SK-N-SH (cell line): Measurements from ENCODE around the gene SLC27A3. TPM values are rescaled to one million over a fixed set of nuclear protein-coding genes. Genes with fewer than 3 reads are reported as not detected.

ENCODE experiments used
- CTCF ChIA-PET: fragments of 300-600, 350-600 bp; formaldehyde crosslinking; extraction: SDS; loops from one replicate; lab custom pipeline; 2021; lab: Yijun Ruan, JAX
- POLR2A ChIA-PET: fragments of 350-600 bp; sonication (Branson Sonifier 250); formaldehyde crosslinking; extraction: SDS; loops from one replicate; lab custom pipeline; 2020; ENCODE audit warnings: antibody characterized with exemption, inconsistent platforms; lab: Yijun Ruan, JAX
- DNase-seq: peaks from one replicate; pipeline ENCODE4 v3.0.0; 2012
- H2AFZ ChIP-seq: fragments of 200-600 bp; sonication (generic); 2 replicates; pipeline ENCODE4 v1.8.1; 2016; ENCODE audit warnings: antibody characterized with exemption, mild to moderate bottlenecking, low read depth
- H3F3A ChIP-seq: fragments of 200-600 bp; sonication (generic); replicated peaks from 2 replicates; pipeline ENCODE3; 2016; ENCODE audit warnings: antibody characterized with exemption, mild to moderate bottlenecking; ENCODE audit not compliant: insufficient read depth
- H3K27ac ChIP-seq, 2 experiments: fragments of 200-500 bp in 1 of 2; fragments of 200-600 bp in 1 of 2; sonication (Bioruptor generic) in 1 of 2; sonication (generic), shearing (Covaris generic) in 1 of 2; 2 replicates each; pipeline versions ENCODE4 v1.5.1 to v1.6.1; 2014 to 2016; ENCODE audit warnings: low read depth in 2 of 2, inconsistent platforms in 1 of 2, low read length in 1 of 2, mild to moderate bottlenecking in 1 of 2, mixed read lengths in 1 of 2
- H3K27me3 ChIP-seq: fragments of 200-600 bp; sonication (generic), shearing (Covaris generic); 2 replicates; pipeline ENCODE4 v1.6.1; 2016; ENCODE audit warnings: mixed run types; ENCODE audit not compliant: insufficient read depth
- H3K36me3 ChIP-seq, 2 experiments: fragments of 200-500 bp in 1 of 2; fragments of 200-600 bp in 1 of 2; sonication (Bioruptor generic) in 1 of 2; sonication (generic) in 1 of 2; replicated peaks in 1 of 2; 2 replicates each; pipeline versions ENCODE3 to v1.5.1; 2014 to 2016; ENCODE audit warnings: low read length in 1 of 2, mild to moderate bottlenecking in 1 of 2; ENCODE audit not compliant: insufficient read depth in 2 of 2, control insufficient read depth in 1 of 2
- H3K4me1 ChIP-seq, 2 experiments: fragments of 200-500 bp in 1 of 2; fragments of 200-600 bp in 1 of 2; sonication (Bioruptor generic) in 1 of 2; sonication (generic), shearing (Covaris generic) in 1 of 2; 2 replicates each; pipeline versions ENCODE4 v1.5.1 to v1.6.1; 2014 to 2016; ENCODE audit warnings: low read depth in 1 of 2, low read length in 1 of 2, mixed run types in 1 of 2; ENCODE audit not compliant: insufficient read depth in 2 of 2, control insufficient read depth in 1 of 2
- H3K4me2 ChIP-seq: fragments of 200-600 bp; sonication (generic), shearing (Covaris generic); 2 replicates; pipeline ENCODE4 v1.6.1; 2017; ENCODE audit warnings: mixed run types
- H3K4me3 ChIP-seq, 2 experiments: fragments of 200-500 bp in 1 of 2; fragments of 200-600 bp in 1 of 2; sonication (Bioruptor generic) in 1 of 2; sonication (generic), shearing (Covaris generic) in 1 of 2; 2 replicates each; pipeline versions ENCODE4 v1.5.1 to v1.8.1; 2014 to 2016; ENCODE audit warnings: low read depth in 2 of 2, inconsistent platforms in 1 of 2, low read length in 1 of 2, mild to moderate bottlenecking in 1 of 2, mixed read lengths in 1 of 2, moderate library complexity in 1 of 2
- H3K79me2 ChIP-seq: fragments of 200-600 bp; sonication (generic); 2 replicates; pipeline ENCODE4 v1.8.1; 2017; ENCODE audit warnings: mild to moderate bottlenecking; ENCODE audit not compliant: insufficient read depth
- H3K9ac ChIP-seq: fragments of 200-600 bp; sonication (generic); 2 replicates; pipeline ENCODE4 v1.6.1; 2017; ENCODE audit warnings: mixed run types
- H3K9me2 ChIP-seq: fragments of 200-600 bp; sonication (generic); 2 replicates; pipeline ENCODE4 v1.6.1; 2017; ENCODE audit warnings: mixed run types
- H3K9me3 ChIP-seq: fragments of 200-600 bp; sonication (generic); 2 replicates; pipeline ENCODE4 v1.6.1; 2017; ENCODE audit warnings: mixed run types, mild to moderate bottlenecking, moderate library complexity
- H4K20me1 ChIP-seq: fragments of 200-600 bp; sonication (generic); 2 replicates; pipeline ENCODE4 v1.6.1; 2017; ENCODE audit warnings: mild to moderate bottlenecking, mixed run types; ENCODE audit not compliant: insufficient read depth
- CHD2 ChIP-seq: fragments of 150-350 bp; IDR thresholded peaks from 2 replicates; pipeline ENCODE4 v1.6.1; 2018; ENCODE audit warnings: low read length; ENCODE audit not compliant: partially characterized antibody
- ELF1 ChIP-seq: IDR thresholded peaks from 2 replicates; pipeline ENCODE4 v1.4.0; 2012
- EP300 ChIP-seq, 2 experiments: IDR thresholded peaks; 2 replicates each; pipeline versions ENCODE4 v1.4.0 to v1.6.1; 2012; ENCODE audit warnings: borderline replicate concordance in 1 of 2, low read depth in 1 of 2, low read length in 1 of 2
- FOSL2 ChIP-seq: IDR thresholded peaks from 2 replicates; pipeline ENCODE4 v1.4.0; 2012; ENCODE audit warnings: low read depth, mild to moderate bottlenecking, moderate library complexity, borderline replicate concordance
- FOXJ3 ChIP-seq: sonication (generic); formaldehyde crosslinking; IDR thresholded peaks from 2 replicates; pipeline ENCODE4 v1.5.1; 2020; ENCODE audit warnings: mild to moderate bottlenecking, missing genetic modification reagents
- GABPA ChIP-seq: IDR thresholded peaks from 2 replicates; pipeline ENCODE4 v1.4.0; 2012; ENCODE audit warnings: low read depth, mild to moderate bottlenecking
- MEF2A ChIP-seq: IDR thresholded peaks from 2 replicates; pipeline ENCODE4 v1.4.0; 2012; ENCODE audit warnings: low read depth, borderline replicate concordance
- NRF1 ChIP-seq: IDR thresholded peaks from 2 replicates; pipeline ENCODE4 v1.6.1; 2012; ENCODE audit warnings: low read depth, mild to moderate bottlenecking, low read length
- POLR2AphosphoS5 ChIP-seq: IDR thresholded peaks from 2 replicates; pipeline ENCODE4 v1.6.1; 2012; ENCODE audit warnings: low read depth, low read length
- RAD21 ChIP-seq: IDR thresholded peaks from 2 replicates; pipeline ENCODE4 v1.6.1; 2012; ENCODE audit warnings: mild to moderate bottlenecking, low read length
- RCOR1 ChIP-seq: fragments of 150-350 bp; IDR thresholded peaks from 2 replicates; pipeline ENCODE4 v1.6.1; 2017; ENCODE audit warnings: antibody characterized with exemption, low read length
- RFX5 ChIP-seq: IDR thresholded peaks from 2 replicates; pipeline ENCODE4 v1.6.1; 2012; ENCODE audit warnings: mild to moderate bottlenecking, improper control_type of control experiment, low read length
- TAF1 ChIP-seq: IDR thresholded peaks from 2 replicates; pipeline ENCODE4 v1.6.1; 2012; ENCODE audit warnings: low read depth, mild to moderate bottlenecking, low read length, moderate library complexity, borderline replicate concordance
- YY1 ChIP-seq: IDR thresholded peaks from 2 replicates; pipeline ENCODE4 v1.4.0; 2012; ENCODE audit warnings: low read depth, mild to moderate bottlenecking
- WGBS: methylation state at CpG from one replicate; pipeline ENCODE4 v1.1.6; 2017; ENCODE audit warnings: low lambda C conversion rate; 5-methylcytosine and 5-hydroxymethylcytosine counted together
- polyA plus RNA-seq, 3 experiments: library from polyadenylated mRNA; depleted of rRNA; stranded (reverse); fragments of >200 nt; gene quantifications; 2 replicates each; pipeline ENCODE4 v1.2.3, GENCODE V29; 2012
- TF ChIP-seq, protein P1 (sequence below): fragments of 200-600 bp; sonication (generic); IDR thresholded peaks from 2 replicates; pipeline ENCODE4 v1.6.1; 2017; ENCODE audit warnings: antibody characterized with exemption, mild to moderate bottlenecking, moderate library complexity
- TF ChIP-seq, protein P2 (sequence below): IDR thresholded peaks from 2 replicates; pipeline ENCODE4 v1.4.0; 2012; ENCODE audit warnings: low read depth, borderline replicate concordance
- TF ChIP-seq, protein P3 (sequence below): IDR thresholded peaks from 2 replicates; pipeline ENCODE4; 2012
- TF ChIP-seq, protein P4 (sequence below): fragments of 150-350 bp; IDR thresholded peaks from 2 replicates; pipeline ENCODE4 v1.6.1; 2016; ENCODE audit warnings: mild to moderate bottlenecking, low read depth, low read length

SLC27A3 gene
- polyA plus RNA-seq, 1 of the 3 experiments (the other 2 are of a cell fraction), result 9.0 TPM

DNA sequence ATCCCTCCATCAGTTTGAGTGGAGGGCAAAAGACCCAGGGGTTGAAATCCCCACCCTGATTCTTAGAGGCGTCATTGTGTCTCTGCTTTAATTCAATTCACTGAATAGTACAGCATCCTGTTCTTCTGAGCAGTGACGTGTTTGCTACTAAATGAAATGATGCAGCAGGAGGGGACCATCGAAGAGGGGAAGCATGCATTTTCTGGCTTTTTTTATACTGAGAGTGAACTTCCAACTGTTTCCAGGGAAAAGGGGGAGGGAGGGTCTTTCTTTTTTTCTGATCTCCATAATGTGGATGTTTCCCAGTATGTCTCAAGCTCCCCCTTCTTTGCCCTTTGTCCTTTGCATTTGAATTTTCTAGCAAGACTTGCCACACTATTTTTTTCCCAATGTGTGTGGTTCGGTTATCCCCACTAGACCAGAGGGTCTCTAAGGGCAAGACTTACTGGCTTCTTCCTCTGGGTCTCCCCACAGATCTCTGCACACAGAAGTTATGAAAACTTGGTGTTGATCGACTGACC, 44.7 kb upstream of the SLC27A3 start:
- Histone ChIP-seq H3K27ac (no peak overlapping the region), H3K9me3 (no peaks in the 10 kb centered on the region), H3K4me1 (peaks cover 9 to 12% of the 10 kb centered on the region in 2 experiments; a peak in 2 of 4 replicates), H3K36me3 (peaks cover 4 to 15% of the 10 kb centered on the region in 2 experiments), H3K79me2 (peaks cover 37% of the 10 kb centered on the region), H3K9ac (no peak overlapping the region), H3K4me2 (peak overlapping the region; percentile 99; the same call in 1 of the 2 replicates), H3K9me2 (no peaks in the 10 kb centered on the region), H3F3A (peaks cover 6% of the 10 kb centered on the region), H3K27me3 (no peaks in the 10 kb centered on the region), H3K4me3 (no peak overlapping the region), H2AFZ (no peak overlapping the region), H4K20me1 (no peaks in the 10 kb centered on the region)
- POLR2A ChIA-PET, result no interaction called here
- 60% methylated on average over 5 of the region's 5 CpGs for WGBS
- TF ChIP-seq TAF1, result no peak
- TF ChIP-seq RFX5, result no peak
- TF ChIP-seq GABPA, result no peak
- no peak for TF ChIP-seq RAD21
- no peak for TF ChIP-seq FOSL2
- TF ChIP-seq, protein P1, sequence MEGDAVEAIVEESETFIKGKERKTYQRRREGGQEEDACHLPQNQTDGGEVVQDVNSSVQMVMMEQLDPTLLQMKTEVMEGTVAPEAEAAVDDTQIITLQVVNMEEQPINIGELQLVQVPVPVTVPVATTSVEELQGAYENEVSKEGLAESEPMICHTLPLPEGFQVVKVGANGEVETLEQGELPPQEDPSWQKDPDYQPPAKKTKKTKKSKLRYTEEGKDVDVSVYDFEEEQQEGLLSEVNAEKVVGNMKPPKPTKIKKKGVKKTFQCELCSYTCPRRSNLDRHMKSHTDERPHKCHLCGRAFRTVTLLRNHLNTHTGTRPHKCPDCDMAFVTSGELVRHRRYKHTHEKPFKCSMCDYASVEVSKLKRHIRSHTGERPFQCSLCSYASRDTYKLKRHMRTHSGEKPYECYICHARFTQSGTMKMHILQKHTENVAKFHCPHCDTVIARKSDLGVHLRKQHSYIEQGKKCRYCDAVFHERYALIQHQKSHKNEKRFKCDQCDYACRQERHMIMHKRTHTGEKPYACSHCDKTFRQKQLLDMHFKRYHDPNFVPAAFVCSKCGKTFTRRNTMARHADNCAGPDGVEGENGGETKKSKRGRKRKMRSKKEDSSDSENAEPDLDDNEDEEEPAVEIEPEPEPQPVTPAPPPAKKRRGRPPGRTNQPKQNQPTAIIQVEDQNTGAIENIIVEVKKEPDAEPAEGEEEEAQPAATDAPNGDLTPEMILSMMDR, result no peak
- TF ChIP-seq, protein P2, sequence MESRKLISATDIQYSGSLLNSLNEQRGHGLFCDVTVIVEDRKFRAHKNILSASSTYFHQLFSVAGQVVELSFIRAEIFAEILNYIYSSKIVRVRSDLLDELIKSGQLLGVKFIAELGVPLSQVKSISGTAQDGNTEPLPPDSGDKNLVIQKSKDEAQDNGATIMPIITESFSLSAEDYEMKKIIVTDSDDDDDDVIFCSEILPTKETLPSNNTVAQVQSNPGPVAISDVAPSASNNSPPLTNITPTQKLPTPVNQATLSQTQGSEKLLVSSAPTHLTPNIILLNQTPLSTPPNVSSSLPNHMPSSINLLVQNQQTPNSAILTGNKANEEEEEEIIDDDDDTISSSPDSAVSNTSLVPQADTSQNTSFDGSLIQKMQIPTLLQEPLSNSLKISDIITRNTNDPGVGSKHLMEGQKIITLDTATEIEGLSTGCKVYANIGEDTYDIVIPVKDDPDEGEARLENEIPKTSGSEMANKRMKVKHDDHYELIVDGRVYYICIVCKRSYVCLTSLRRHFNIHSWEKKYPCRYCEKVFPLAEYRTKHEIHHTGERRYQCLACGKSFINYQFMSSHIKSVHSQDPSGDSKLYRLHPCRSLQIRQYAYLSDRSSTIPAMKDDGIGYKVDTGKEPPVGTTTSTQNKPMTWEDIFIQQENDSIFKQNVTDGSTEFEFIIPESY, result no peak
- no peak for TF ChIP-seq FOXJ3 (CRISPR knock-in tag)
- TF ChIP-seq CHD2, result no peak
- TF ChIP-seq POLR2AphosphoS5, result no peak
- DNase-seq, result no peak
- CTCF ChIA-PET, result interaction anchor here (0.7 to 8.6 kb wide), 3 partner anchors 18 to 52 kb away, joined by 3 to 56 read pairs (median 8); partner anchors contain the start of gene NPR1

DNA sequence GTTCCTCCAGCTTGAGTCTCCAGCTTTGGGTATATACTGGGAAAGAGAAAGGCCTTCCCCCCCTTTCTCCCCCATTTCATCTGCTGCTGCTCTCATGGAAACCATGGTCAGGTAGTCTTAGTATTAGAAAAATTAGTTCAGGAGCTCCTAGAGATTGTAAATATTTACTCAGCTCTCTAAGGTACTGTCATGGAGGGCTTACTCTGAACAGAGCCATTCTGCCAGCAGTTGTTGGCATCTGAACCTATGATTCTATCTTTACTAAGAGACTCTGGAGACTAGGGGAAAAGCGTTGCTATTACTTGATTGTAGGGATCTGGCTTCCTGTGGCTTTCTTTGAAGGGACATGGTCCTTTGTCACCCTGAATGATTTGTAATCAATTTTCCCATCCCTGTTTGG, 41.2 kb upstream of the SLC27A3 start:
- Histone ChIP-seq H3K79me2 (peaks cover 36% of the 10 kb centered on the region), H3K4me3 (no peak overlapping the region), H2AFZ (no peak overlapping the region), H3K27ac (no peak overlapping the region), H3K9me2 (no peaks in the 10 kb centered on the region), H3K36me3 (peaks cover 4 to 15% of the 10 kb centered on the region in 2 experiments), H4K20me1 (no peaks in the 10 kb centered on the region), H3K9ac (no peak overlapping the region), H3K27me3 (no peaks in the 10 kb centered on the region), H3F3A (peaks cover 6% of the 10 kb centered on the region), H3K4me1 (peaks cover 9% of the 10 kb centered on the region in 2 experiments; a peak in 2 of 4 replicates), H3K4me2 (no peak overlapping the region), H3K9me3 (no peaks in the 10 kb centered on the region)
- CTCF ChIA-PET, result interaction anchor here (8.6 kb wide), 1 partner anchor 55 kb away, joined by 56 read pairs; the partner anchor contains the start of gene NPR1
- no peak for DNase-seq
- POLR2A ChIA-PET, result no interaction called here
- 43% methylated on average over 1 of the region's 1 CpG for WGBS
- TF ChIP-seq EP300 (IDR thresholded peaks at IDR 0.05; ENCODE audit: borderline replicate concordance in 1 of 2, low read depth in 1 of 2, low read length in 1 of 2) (no peak), POLR2AphosphoS5 (no peak), FOSL2 (no peak), CHD2 (no peak), MEF2A (no peak), YY1 (no peak), ELF1 (no peak), RCOR1 (no peak), NRF1 (no peak)
- TF ChIP-seq, protein P1, result no peak
- TF ChIP-seq, protein P3, sequence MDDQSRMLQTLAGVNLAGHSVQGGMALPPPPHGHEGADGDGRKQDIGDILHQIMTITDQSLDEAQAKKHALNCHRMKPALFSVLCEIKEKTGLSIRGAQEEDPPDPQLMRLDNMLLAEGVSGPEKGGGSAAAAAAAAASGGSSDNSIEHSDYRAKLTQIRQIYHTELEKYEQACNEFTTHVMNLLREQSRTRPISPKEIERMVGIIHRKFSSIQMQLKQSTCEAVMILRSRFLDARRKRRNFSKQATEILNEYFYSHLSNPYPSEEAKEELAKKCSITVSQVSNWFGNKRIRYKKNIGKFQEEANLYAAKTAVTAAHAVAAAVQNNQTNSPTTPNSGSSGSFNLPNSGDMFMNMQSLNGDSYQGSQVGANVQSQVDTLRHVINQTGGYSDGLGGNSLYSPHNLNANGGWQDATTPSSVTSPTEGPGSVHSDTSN, result no peak
- TF ChIP-seq, protein P4, sequence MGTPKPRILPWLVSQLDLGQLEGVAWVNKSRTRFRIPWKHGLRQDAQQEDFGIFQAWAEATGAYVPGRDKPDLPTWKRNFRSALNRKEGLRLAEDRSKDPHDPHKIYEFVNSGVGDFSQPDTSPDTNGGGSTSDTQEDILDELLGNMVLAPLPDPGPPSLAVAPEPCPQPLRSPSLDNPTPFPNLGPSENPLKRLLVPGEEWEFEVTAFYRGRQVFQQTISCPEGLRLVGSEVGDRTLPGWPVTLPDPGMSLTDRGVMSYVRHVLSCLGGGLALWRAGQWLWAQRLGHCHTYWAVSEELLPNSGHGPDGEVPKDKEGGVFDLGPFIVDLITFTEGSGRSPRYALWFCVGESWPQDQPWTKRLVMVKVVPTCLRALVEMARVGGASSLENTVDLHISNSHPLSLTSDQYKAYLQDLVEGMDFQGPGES, result no peak
